HG03045 (cell line): ENCODE data around the gene FJX1.
A peak's percentile ranks its signal among the peaks of the same experiment; 100 is the strongest.

Experiments used
- ATAC-seq: cut with Tn5 transposase; IDR thresholded peaks from one replicate; pipeline ENCODE4 v1.9.1; 2021; ENCODE audit warnings: mild to moderate bottlenecking, moderate library complexity; ENCODE audit not compliant: unreplicated experiment

The FJX1 gene

DNA sequence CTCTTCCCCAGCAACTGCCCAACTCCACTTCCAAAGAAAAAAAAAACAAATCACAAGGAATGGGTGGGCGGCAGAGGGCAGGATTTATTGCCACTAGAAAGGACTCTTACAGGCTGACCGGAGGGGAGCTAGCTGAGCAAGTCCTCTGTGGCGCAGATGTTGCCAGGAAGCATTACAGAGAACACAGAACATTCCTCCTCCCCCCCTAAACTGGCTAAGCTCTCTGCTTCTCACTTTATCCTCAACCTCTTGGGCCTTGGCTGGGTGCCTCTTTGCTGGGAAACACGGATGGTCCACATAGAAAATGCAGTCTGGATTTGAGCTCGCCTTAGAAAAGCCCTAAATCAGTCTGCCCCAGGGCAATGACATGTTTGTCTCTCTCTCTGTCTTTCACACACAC lies 12.6 kb upstream of the FJX1 start:
- no peak for ATAC-seq

DNA sequence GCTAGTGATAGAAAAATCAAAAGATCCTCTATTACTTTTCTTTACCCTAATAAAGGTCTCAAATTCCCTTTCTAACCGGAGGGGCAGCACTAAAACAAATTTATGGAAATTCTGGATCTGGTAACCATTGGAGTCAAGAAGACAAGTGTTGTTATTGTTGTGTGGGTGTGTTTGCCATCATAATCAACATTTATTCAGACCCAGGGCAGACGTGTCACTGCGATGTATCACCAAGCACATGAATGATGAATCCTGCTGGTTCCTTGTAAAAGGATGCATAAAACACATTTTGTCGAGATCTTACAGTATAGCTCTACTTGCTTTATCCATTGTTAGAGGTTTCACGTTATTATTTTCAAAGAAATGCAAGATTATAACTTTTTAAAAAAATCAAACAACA lies 12.1 kb upstream of the FJX1 start:
- ATAC-seq: no peak

DNA sequence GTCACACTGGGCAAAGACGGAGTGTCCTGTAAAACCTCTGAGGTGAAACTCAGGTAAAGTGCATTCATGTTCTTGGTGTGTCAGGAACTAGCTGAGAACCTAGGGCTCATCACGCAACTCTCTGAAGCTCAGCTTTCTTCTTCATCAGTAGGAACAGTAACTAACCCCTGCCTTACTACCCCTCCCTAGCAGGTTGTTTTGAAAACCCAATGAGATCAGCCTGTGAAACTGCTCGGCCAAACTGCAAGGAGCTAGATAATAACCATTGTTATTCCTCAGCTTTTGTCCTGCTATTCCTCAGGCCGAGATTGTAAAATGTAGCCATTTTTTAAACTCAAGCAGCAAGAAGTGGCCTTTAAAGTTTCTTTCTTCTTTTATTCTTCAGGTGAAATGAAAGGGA lies 9.8 kb upstream of the FJX1 start:
- no peak for ATAC-seq

DNA sequence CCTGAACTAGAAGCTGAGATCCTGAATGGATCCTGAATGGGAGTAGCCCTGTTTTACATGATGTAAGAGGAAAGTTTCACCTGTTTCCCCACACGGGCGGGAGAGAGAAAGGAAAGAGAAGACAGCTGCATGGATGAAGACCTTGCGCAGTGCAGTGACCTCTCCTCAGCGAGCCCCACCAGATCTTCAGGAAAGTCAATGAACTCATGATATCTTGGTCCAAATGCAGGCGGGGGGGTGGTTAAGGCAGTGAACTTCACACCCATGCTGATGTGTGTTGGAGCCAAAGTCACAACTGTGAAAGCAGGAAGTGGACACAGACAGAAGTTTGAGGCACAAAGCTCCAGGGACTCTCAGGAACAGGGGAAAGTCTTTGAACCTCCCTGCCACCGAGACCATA lies 8.6 kb upstream of the FJX1 start:
- no peak for ATAC-seq

DNA sequence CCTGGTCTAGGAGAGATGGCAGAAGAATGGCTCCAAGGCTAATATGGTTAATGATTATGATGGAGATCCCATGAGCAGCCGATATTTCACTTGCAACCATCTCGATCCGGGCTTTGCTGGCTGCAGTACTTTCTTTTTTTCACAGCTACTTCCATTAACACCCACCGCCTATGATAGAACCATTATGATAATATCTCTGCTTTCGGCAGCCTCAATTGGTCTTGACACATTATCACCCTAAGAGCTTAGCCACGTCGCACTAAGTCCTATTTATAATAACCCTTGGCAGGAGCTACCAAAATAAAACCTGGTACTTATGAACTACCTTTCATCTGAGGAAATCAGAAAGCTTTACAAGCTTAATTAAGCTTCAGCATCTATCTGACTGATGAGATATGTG lies 7.6 kb upstream of the FJX1 start:
- no peak for ATAC-seq

DNA sequence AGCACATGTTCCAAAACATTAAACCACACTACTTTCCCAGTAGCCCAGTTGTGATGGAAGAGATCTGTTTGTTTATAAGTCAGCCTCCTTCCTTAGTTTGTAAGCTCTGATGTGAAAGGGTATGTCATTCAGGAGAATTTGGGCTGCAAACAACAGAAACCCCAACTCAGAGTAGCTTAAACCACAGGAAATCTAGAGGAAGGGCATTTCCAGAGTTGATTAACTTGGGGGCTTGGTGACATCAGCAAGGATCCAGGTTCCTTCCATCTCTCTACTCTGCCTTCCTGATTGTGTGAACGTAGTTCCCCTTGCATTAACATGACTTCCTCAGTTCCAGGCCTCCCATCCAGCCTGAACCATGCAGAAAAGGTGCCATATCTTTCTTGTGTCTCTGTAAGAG lies 6.5 kb upstream of the FJX1 start:
- ATAC-seq: no peak

DNA sequence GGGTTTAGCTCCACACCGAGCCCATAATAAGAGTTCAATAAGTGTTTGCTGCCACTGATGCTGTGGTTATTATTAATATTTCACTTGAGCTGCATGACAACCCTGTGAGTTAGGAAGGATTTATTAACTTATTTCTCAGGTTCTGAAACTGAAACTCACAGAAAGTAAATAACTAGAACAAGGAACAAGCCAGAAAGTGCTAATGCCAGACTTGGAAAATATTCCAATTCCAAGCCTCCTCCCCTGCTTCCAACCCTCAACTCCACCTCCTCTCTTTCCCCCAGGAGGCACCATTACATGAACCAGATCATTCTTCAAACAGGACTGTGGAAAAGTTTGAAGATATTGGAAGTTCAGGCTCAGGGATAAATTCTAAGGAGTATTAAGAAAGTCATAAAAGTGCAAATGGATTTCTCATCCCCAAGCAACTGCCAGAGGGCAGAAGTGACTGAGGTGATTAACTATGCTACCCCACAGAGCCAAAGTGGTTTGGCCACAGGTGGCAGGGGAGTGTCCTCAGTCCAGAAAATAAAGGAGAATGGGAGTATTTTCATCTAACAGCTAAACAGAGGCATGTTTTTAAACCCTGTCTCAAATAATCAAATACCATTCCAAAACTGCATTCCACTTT lies 3.2 kb upstream of the FJX1 start:
- no peak for ATAC-seq

DNA sequence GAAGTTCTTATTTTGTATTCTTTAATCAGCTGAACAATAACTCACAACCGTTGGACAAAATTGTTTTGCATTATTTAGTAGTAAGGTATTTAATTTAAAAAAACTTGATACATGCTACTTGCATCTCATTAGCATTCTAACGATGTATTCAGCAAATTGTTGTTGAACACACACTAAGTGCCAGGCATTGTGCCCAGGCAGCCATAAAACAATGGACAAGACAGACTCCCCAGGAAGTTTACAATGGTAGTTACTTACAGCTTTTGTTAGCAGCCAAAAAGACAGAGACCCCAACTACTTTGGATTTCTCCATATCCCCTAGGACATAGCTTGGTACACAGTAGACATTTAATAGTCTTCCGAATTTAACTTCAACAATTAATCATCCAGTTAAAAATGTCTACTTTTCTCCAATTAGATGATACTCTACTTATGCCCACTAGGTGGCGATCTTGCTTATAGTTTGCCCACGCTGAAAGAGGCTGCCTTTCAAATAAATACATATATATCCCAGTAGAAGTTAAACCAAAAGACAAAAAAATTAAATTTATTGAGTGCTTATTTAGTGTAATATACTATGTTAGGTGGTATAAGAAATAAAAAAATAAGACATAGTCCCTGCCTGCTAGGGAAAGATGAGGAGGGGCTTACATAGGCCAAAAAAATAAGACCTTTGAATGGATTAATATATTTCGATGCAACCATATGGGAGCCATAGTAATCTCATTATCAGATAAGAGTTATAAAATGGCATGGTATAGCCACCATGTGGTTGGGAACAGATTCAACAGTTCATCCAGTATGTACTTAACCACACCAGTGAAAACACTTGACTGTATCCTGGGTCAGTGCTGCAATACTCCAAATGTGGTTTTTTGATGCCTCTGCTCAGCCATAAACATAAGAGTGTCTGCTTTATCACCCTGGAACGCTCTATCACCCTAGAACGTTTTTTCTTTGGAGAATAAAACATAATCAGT lies 2.0 kb upstream of the FJX1 start:
- ATAC-seq: no peak

DNA sequence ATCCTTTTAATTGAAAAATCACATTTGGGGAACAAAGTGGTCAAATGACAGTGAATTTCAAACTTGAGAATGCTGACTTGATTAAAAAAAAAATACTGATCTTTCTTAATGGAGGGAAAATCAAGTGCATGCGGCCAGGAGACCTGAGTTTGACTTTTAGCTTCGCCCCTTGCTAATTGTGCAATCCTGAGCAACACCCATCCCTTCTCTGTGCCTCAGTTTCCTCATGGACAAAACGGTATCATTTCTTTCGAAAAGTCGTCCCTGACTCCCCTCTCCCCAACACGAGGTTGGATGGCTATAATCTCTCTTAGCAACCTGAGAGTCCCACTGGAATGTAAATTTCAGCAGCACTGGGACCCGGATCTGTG lies 959 bp upstream of the FJX1 start:
- ATAC-seq: no peak

DNA sequence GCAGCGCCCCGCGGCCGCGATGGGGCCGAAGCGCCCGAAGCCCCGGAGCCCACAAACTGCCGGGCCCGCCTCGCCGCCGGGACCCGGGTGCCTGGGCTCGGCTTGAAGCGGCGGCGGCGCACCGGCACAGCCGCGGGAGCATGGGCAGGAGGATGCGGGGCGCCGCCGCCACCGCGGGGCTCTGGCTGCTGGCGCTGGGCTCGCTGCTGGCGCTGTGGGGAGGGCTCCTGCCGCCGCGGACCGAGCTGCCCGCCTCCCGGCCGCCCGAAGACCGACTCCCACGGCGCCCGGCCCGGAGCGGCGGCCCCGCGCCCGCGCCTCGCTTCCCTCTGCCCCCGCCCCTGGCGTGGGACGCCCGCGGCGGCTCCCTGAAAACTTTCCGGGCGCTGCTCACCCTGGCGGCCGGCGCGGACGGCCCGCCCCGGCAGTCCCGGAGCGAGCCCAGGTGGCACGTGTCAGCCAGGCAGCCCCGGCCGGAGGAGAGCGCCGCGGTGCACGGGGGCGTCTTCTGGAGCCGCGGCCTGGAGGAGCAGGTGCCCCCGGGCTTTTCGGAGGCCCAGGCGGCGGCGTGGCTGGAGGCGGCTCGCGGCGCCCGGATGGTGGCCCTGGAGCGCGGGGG lies 346 bp downstream of the FJX1 start:
- peak; percentile 39 for ATAC-seq

DNA sequence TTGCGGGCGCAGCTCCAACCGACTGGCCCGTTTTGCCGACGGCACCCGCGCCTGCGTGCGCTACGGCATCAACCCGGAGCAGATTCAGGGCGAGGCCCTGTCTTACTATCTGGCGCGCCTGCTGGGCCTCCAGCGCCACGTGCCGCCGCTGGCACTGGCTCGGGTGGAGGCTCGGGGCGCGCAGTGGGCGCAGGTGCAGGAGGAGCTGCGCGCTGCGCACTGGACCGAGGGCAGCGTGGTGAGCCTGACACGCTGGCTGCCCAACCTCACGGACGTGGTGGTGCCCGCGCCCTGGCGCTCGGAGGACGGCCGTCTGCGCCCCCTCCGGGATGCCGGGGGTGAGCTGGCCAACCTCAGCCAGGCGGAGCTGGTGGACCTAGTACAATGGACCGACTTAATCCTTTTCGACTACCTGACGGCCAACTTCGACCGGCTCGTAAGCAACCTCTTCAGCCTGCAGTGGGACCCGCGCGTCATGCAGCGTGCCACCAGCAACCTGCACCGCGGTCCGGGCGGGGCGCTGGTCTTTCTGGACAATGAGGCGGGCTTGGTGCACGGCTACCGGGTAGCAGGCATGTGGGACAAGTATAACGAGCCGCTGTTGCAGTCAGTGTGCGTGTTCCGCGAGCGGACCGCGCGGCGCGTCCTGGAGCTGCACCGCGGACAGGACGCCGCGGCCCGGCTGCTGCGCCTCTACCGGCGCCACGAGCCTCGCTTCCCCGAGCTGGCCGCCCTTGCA lies 1.0 kb downstream of the FJX1 start:
- ATAC-seq: peak; percentile 35

DNA sequence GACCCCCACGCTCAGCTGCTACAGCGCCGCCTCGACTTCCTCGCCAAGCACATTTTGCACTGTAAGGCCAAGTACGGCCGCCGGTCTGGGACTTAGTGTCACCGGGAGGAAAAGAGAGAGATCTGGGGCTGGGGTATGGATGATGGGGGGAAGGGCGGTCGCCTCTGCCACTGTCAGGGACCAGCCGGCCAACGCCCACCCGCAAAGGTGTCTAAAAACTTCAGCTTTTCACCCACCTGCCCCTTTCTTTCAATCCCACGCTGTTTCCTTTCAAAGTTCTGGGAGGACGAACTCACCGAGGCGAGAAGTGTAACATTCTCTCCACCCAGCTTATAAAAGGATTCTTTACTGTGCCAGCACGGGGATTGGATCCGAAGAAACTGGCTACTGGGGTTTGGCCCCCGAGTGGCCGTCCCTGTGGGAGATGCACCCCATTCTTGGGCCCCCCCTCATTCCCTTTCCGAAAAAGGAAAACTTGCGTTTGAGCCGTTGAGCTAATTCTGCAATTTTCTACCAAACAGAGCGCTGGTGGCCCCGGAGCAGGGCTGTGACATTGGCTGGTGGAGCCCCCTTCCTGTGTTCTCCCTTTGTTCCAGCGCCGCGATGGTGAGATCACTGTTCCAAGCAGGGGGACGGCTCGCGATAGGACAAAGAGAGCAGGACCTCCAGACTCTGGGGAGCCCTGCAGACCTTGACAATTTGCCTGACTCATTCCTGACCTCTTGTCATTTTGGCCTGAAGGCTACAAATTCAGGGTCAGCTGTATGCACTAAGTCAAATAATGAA lies 1.8 kb downstream of the FJX1 start:
- no peak for ATAC-seq

DNA sequence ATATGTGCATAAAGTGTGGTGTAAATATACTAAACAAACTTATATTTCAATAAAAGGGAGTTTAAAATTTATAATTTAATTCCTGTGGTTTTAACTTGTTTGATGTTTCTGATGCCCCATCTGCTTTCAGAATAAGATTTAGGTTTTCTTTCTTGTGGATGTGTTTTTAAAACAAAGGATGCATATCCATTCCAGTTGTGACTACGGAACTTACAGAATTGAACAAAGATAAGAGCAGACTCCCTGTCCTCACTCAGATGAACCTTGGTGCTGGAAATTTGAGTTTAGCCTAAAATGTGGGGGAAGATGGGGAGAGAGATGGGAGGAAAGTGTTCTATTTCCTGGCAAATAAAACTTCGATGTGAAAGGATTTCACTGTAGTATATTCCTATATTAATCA lies 2.5 kb downstream of the FJX1 start:
- ATAC-seq: no peak

DNA sequence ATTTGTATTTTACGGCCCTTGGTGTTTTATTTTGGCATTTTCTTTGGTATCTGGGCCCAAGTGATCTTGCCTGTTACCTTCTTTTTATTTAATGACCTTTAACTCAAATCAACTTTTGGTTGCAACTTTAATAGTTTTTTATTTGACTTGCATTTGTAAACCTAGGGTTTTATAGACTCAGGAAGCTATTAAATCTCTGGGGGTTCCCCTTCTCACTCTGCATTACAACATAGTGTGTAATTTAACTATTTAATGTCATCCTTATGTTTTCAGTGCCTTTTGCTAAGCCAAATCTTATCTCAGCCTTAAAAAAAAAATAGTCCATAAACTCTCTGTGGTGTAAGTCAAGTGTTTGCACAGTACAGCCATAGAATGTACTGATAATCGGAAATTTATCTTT lies 3.4 kb downstream of the FJX1 start:
- ATAC-seq: no peak

DNA sequence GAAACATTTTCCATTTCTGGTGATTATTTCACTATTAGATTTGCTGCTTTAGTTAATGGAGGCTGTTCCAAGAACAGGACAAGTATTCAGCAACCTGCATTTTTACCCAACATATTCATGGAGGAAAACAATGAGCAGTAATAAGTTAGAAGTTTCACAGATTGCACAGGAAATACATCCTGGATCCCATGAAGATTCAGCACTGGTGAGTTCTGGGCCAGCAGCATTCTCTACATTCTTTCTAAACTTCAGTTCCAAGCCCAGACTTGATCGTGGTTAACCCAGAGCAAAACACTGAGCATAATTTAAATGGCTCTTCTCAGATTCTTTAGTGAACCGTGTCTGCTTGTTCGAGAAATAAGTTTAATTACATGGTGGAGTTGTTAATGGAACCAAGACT lies 3.8 kb downstream of the FJX1 start:
- no peak for ATAC-seq

DNA sequence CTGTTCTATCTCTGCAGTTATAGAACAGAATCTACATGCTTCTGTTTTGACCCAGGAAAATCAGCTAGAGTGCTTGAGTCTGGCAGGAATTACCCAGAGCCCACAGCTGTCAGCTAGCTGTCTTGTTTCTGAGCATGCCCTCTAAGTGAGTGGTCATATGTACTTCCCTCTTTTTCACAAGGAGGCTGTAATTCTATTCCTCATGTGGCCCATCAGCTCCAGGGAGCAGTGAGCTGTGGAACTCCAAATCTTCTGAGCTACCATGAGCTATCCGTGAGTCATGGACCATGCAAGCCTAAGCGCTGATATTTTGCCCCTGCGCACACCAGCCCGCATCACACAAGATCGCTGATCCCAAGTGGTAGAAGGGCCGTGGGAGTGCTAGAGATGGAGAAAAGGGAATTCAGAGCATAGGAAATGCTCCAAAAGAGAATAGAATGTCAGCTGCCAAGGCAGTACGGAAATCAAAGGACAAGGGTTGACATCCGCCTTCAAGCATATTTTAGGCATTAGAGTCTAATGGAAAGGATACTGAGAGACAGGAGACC lies 5.4 kb downstream of the FJX1 start:
- ATAC-seq: no peak

DNA sequence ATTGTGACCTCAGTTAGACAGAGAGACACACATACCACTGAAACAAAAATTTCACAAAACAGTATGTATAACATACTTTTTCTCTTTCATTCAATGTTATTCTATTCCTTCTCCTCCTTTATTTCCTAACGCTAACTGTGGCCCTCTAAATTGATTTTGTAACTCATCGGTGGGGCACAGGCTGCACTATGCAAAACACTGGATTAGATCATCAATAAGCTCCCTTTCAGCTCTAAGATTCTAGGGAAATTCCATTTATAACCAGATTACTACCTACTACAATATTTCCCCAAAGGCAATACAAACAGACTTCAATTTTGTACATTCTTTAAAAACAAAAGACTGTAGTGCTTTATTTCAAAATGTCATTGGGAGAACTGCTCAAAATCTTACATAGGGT lies 6.1 kb downstream of the FJX1 start:
- ATAC-seq: no peak

DNA sequence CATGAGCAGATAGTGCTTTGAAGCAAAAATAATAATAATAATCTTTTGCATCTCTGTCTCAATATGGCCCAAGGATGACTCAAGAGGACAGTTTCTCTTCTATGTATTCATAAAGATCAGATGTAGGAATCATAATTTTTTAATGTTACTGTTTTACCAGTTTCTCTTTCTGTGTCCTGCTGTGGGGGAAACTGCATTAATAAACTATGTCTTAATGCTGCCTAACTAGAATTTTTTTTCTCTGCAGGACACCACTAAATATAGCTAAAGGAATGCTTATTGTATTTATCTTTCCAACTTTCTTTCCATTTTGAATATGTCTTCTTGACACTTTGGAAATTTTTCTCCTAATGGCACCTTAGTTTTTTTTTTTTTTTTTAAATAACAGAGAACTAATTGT lies 6.5 kb downstream of the FJX1 start:
- no peak for ATAC-seq

DNA sequence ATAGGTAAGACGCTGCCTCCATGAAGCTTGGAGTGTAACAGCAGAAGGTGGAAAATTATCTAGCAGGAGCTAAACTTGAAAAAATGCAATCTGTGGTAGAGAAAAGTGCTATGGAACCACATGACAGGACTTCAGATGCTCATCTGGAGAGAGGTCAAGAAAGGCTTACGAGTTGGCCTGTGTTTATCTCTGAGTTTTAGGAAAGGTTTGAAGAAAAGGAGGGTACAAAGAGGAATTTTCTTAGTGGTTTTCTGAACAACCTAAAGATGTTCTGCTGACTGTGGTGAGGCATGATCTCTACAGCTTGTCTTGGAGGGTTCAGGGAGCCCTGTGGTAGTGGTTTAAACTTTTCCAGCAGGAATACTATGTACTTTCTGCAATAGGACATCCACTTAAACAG lies 8.2 kb downstream of the FJX1 start:
- ATAC-seq: no peak

DNA sequence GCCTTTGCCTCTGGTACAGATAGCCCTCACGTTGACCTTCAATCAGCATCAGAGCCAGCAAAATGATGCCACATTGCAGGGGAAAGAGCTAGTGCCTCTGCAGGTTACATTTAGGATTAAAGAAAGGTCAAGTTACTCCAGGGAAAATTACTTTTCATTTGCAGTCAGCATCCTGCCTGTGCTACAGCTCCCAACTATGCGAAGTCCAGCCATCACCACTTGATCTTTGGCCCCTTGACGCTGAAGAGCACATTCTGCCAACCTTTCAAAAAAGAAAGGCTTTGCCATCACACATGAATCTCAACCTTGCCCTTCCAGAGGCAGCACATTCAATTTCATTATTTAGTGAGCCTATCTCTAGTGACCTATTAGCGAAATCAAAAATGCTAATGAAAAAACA lies 11.3 kb downstream of the FJX1 start:
- no peak for ATAC-seq
